IMR-90 (cell line): Measurements from ENCODE around the gene NLE1. TPM values are rescaled to one million over a fixed set of nuclear protein-coding genes. Genes with fewer than 3 reads are reported as not detected.

Experiments used
- microRNA-seq, 2 experiments: library from miRNA; stranded (forward) in 1 of 2; unstranded in 1 of 2; fragments of 10-50 nt in 1 of 2; fragments of <30 nt in 1 of 2; gene quantifications in 1 of 2; microRNA quantifications in 1 of 2; one replicate each; pipeline versions ENCODE3 to v1.1.0; 2013 to 2020; ENCODE audit not compliant: insufficient read depth in 1 of 2, insufficient read length in 1 of 2, unreplicated experiment in 1 of 2
- polyA plus RNA-seq, 3 experiments: library from polyadenylated mRNA; depleted of rRNA; stranded (reverse); fragments of >200 nt; gene quantifications; 2 replicates each; pipeline ENCODE4 v1.2.3, GENCODE V29; 2012; ENCODE audit warnings: low replicate concordance in 1 of 3
- small RNA-seq, 5 experiments: library from RNA; depleted of rRNA; stranded (forward); fragments of <200 nt; gene quantifications; one replicate each; pipeline ENCODE3, GENCODE V24; 2012
- total RNA-seq: library from RNA; depleted of rRNA; stranded (reverse); fragments of >200 nt; gene quantifications from 2 replicates; pipeline ENCODE4 v1.2.3, GENCODE V29; 2012; rRNA removed

The NLE1 gene
- total and polyA plus RNA-seq, 2 of the 4 experiments (the other 2 are of a cell fraction), result 18.6 to 23.7 TPM

Small RNAs within 50 kb of the gene (microRNA-seq; reads per million reads assigned to microRNA genes)
- not detected for gene RNU6-840P (ENCODE audit: insufficient read depth, insufficient read length)

Small RNAs within 50 kb of the gene (small RNA-seq; reads per million reads assigned to genes)
- gene RNU6-840P, result 0 to 0.60 (median 0) reads per million in 5 experiments

Other genes starting within 250 kb of the NLE1 start
- gene CCT6B, start 180.8 kb downstream of the NLE1 start, total RNA-seq, result 0.72 and 1.7 TPM in 2 replicates
- gene CCT6B, start 180.8 kb downstream of the NLE1 start, polyA plus RNA-seq (2012; rRNA removed), result 0.72 and 1.1 TPM in 2 replicates
- gene ZNF830, start 180.8 kb downstream of the NLE1 start, total RNA-seq, result 6.6 and 10.3 TPM in 2 replicates
- gene ZNF830, start 180.8 kb downstream of the NLE1 start, polyA plus RNA-seq (2012; rRNA removed), result 5.1 and 5.5 TPM in 2 replicates
- gene LIG3, start 161.8 kb downstream of the NLE1 start, total RNA-seq, result 35.8 and 41.9 TPM in 2 replicates
- 28.3 and 36.4 TPM in 2 replicates for gene LIG3, start 161.8 kb downstream of the NLE1 start, polyA plus RNA-seq (2012; rRNA removed)
- 19.2 and 20.8 TPM in 2 replicates for gene RFFL, start 78.6 kb downstream of the NLE1 start, total RNA-seq
- gene RFFL, start 78.6 kb downstream of the NLE1 start, polyA plus RNA-seq (2012; rRNA removed), result 9.9 and 11.6 TPM in 2 replicates
- gene RAD51D, start 22.4 kb downstream of the NLE1 start, total RNA-seq, result 9.7 and 12.7 TPM in 2 replicates
- 8.8 and 10.8 TPM in 2 replicates for gene RAD51D, start 22.4 kb downstream of the NLE1 start, polyA plus RNA-seq (2012; rRNA removed)
- not detected in 2 replicates for gene FNDC8, start 20.7 kb downstream of the NLE1 start, total RNA-seq
- not detected in 2 replicates for gene FNDC8, start 20.7 kb downstream of the NLE1 start, polyA plus RNA-seq (2012; rRNA removed)
- gene UNC45B, start 5.5 kb upstream of the NLE1 start, total RNA-seq, result not detected in 2 replicates
- gene UNC45B, start 5.5 kb upstream of the NLE1 start, polyA plus RNA-seq (2012; rRNA removed), result not detected in 2 replicates
- gene SLC35G3, start 52.1 kb upstream of the NLE1 start, total RNA-seq, result not detected in 2 replicates
- gene SLC35G3, start 52.1 kb upstream of the NLE1 start, polyA plus RNA-seq (2012; rRNA removed), result not detected in 2 replicates
- 48.9 and 64.2 TPM in 2 replicates for gene SLFN5, start 100.8 kb upstream of the NLE1 start, total RNA-seq
- 10.3 and 13.0 TPM in 2 replicates for gene SLFN5, start 100.8 kb upstream of the NLE1 start, polyA plus RNA-seq (2012; rRNA removed)
- gene SLFN11, start 231.3 kb upstream of the NLE1 start, total RNA-seq, result 114 and 144 TPM in 2 replicates
- 25.4 and 29.9 TPM in 2 replicates for gene SLFN11, start 231.3 kb upstream of the NLE1 start, polyA plus RNA-seq (2012; rRNA removed)